IPS-18a (cell line): Measurements from ENCODE around the gene TRIM36.
A peak's percentile ranks its signal among the peaks of the same experiment; 100 is the strongest.

ENCODE experiments used
- H3K27ac ChIP-seq: one replicate; pipeline ENCODE4 v1.5.1; 2013; ENCODE audit warnings: low read length
- H3K27me3 ChIP-seq: one replicate; pipeline ENCODE4 v1.6.1; 2013; ENCODE audit warnings: mild to moderate bottlenecking, low read length; ENCODE audit not compliant: control insufficient read depth, insufficient read depth
- H3K36me3 ChIP-seq: one replicate; pipeline ENCODE4 v1.6.1; 2013; ENCODE audit warnings: low read depth, low read length; ENCODE audit not compliant: control insufficient read depth
- H3K4me1 ChIP-seq: one replicate; pipeline ENCODE4 v1.6.1; 2013; ENCODE audit warnings: low read depth, low read length; ENCODE audit not compliant: control insufficient read depth
- H3K4me3 ChIP-seq: one replicate; pipeline ENCODE4 v1.5.1; 2013; ENCODE audit warnings: low read length
- H3K9ac ChIP-seq: one replicate; pipeline ENCODE4 v1.6.1; 2013; ENCODE audit warnings: mild to moderate bottlenecking, low read length, moderate library complexity
- H3K9me3 ChIP-seq: one replicate; pipeline ENCODE4 v1.6.1; 2013; ENCODE audit warnings: low read depth, low read length; ENCODE audit not compliant: control insufficient read depth

TRIM36 gene

GRCh38 chr5:115160975-115161475 lies 8.7 kb downstream of the TRIM36 start:
- Histone ChIP-seq H3K9ac (no peak overlapping the region), H3K36me3 (no peaks in the 10 kb centered on the region), H3K4me3 (no peak overlapping the region), H3K4me1 (no peaks in the 10 kb centered on the region), H3K9me3 (no peaks in the 10 kb centered on the region), H3K27ac (no peak overlapping the region), H3K27me3 (no peaks in the 10 kb centered on the region)

- peaks cover 3% of the 10 kb centered on the region for H3K4me1 ChIP-seq
- no peak overlapping the region for H3K9ac ChIP-seq
- H3K4me3 ChIP-seq, result no peak overlapping the region
- H3K27me3 ChIP-seq, result no peaks in the 10 kb centered on the region
- H3K36me3 ChIP-seq, result no peaks in the 10 kb centered on the region
- H3K9me3 ChIP-seq, result no peaks in the 10 kb centered on the region
- H3K27ac ChIP-seq, result no peak overlapping the region
These were observed 18.4 kb downstream of the TRIM36 start for GRCh38 chr5:115151208-115151805.

GRCh38 chr5:115150512-115150911 lies 19.2 kb downstream of the TRIM36 start:
- Histone ChIP-seq H3K27me3 (no peaks in the 10 kb centered on the region), H3K9ac (no peak overlapping the region), H3K36me3 (no peaks in the 10 kb centered on the region), H3K9me3 (no peaks in the 10 kb centered on the region), H3K4me1 (peaks cover 3% of the 10 kb centered on the region), H3K27ac (no peak overlapping the region), H3K4me3 (no peak overlapping the region)

GRCh38 chr5:115147052-115147451 lies 22.7 kb downstream of the TRIM36 start:
- Histone ChIP-seq H3K27ac (no peak overlapping the region), H3K4me3 (no peak overlapping the region), H3K36me3 (no peaks in the 10 kb centered on the region), H3K9ac (no peak overlapping the region), H3K27me3 (no peaks in the 10 kb centered on the region), H3K9me3 (no peaks in the 10 kb centered on the region), H3K4me1 (peaks cover 3% of the 10 kb centered on the region)

- H3K9me3 ChIP-seq, result no peaks in the 10 kb centered on the region
- H3K4me1 ChIP-seq, result no peaks in the 10 kb centered on the region
- H3K4me3 ChIP-seq, result no peak overlapping the region
- no peak overlapping the region for H3K27ac ChIP-seq
- H3K9ac ChIP-seq, result no peak overlapping the region
- H3K36me3 ChIP-seq, result peaks cover 13% of the 10 kb centered on the region
- H3K27me3 ChIP-seq, result no peaks in the 10 kb centered on the region
These were observed 33.4 kb downstream of the TRIM36 start for GRCh38 chr5:115136294-115136693.

- Histone ChIP-seq H3K4me1 (no peaks in the 10 kb centered on the region), H3K36me3 (peaks cover 21% of the 10 kb centered on the region), H3K27me3 (no peaks in the 10 kb centered on the region), H3K9me3 (no peaks in the 10 kb centered on the region), H3K4me3 (no peak overlapping the region), H3K9ac (no peak overlapping the region), H3K27ac (no peak overlapping the region)
These were observed 37.2 kb downstream of the TRIM36 start for GRCh38 chr5:115132465-115132864.

- no peak overlapping the region for H3K27ac ChIP-seq
- H3K9me3 ChIP-seq, result no peaks in the 10 kb centered on the region
- H3K36me3 ChIP-seq, result peaks cover 8% of the 10 kb centered on the region
- H3K4me1 ChIP-seq, result no peaks in the 10 kb centered on the region
- H3K4me3 ChIP-seq, result no peak overlapping the region
- H3K27me3 ChIP-seq, result no peaks in the 10 kb centered on the region
- no peak overlapping the region for H3K9ac ChIP-seq
These were observed 43.4 kb downstream of the TRIM36 start for GRCh38 chr5:115126303-115126702.

- Histone ChIP-seq H3K27ac (no peak overlapping the region), H3K36me3 (no peaks in the 10 kb centered on the region), H3K9me3 (no peaks in the 10 kb centered on the region), H3K9ac (no peak overlapping the region), H3K27me3 (no peaks in the 10 kb centered on the region), H3K4me3 (no peak overlapping the region), H3K4me1 (no peaks in the 10 kb centered on the region)
These were observed 45.0 kb downstream of the TRIM36 start for GRCh38 chr5:115124741-115125140.

- Histone ChIP-seq H3K27ac (no peak overlapping the region), H3K9ac (no peak overlapping the region), H3K27me3 (no peaks in the 10 kb centered on the region), H3K36me3 (no peaks in the 10 kb centered on the region), H3K4me3 (no peak overlapping the region), H3K4me1 (no peaks in the 10 kb centered on the region), H3K9me3 (peaks cover 8% of the 10 kb centered on the region)
These were observed 53.7 kb downstream of the TRIM36 start for GRCh38 chr5:115116001-115116400.

GRCh38 chr5:115109840-115110239 lies 59.9 kb downstream of the TRIM36 start:
- Histone ChIP-seq H3K4me3 (peak overlapping the region; percentile 39), H3K9ac (no peak overlapping the region), H3K9me3 (no peaks in the 10 kb centered on the region)

GRCh38 chr5:115109356-115109755 lies 60.4 kb downstream of the TRIM36 start:
- H3K27me3 ChIP-seq, result no peaks in the 10 kb centered on the region
- H3K4me3 ChIP-seq, result peak overlapping the region; percentile 39
- H3K9me3 ChIP-seq, result no peaks in the 10 kb centered on the region
- peaks cover 12% of the 10 kb centered on the region for H3K4me1 ChIP-seq
- H3K9ac ChIP-seq, result no peak overlapping the region
- H3K27ac ChIP-seq, result no peak overlapping the region
- no peaks in the 10 kb centered on the region for H3K36me3 ChIP-seq

More at GRCh38 chr5:115109840-115110239, 59.9 kb downstream of the TRIM36 start:
- Histone ChIP-seq H3K27ac (no peak overlapping the region), H3K36me3 (no peaks in the 10 kb centered on the region), H3K27me3 (no peaks in the 10 kb centered on the region), H3K4me1 (peaks cover 12% of the 10 kb centered on the region)

- H3K9me3 ChIP-seq, result no peaks in the 10 kb centered on the region
- no peak overlapping the region for H3K9ac ChIP-seq
- no peak overlapping the region for H3K4me3 ChIP-seq
- no peaks in the 10 kb centered on the region for H3K36me3 ChIP-seq
- no peaks in the 10 kb centered on the region for H3K27me3 ChIP-seq
- H3K27ac ChIP-seq, result no peak overlapping the region
- peaks cover 9% of the 10 kb centered on the region for H3K4me1 ChIP-seq
These were observed 69.3 kb downstream of the TRIM36 start for GRCh38 chr5:115100319-115100955.
